Gastrocnemius medialis (tissue), 4 donors: ENCODE data around the gene CDH2.

ENCODE experiments used
- CTCF ChIP-seq, 5 experiments: fragments of 450-650 bp in 3 of 5; fragments of 200-600 bp in 2 of 5; sonication (generic) in 2 of 5; IDR thresholded peaks in 4 of 5; conservative IDR thresholded peaks in 1 of 5; 1 replicate in 4 of 5; 2 replicates in 1 of 5; pipeline ENCODE4 v1.5.1; 2016 to 2019; ENCODE audit warnings: antibody characterized with exemption in 5 of 5, mild to moderate bottlenecking in 3 of 5, moderate library complexity in 3 of 5
- POLR2A ChIP-seq, 2 donors: fragments of 450-650 bp; IDR thresholded peaks; one replicate each; pipeline ENCODE4 v1.6.1; 2017; ENCODE audit warnings: antibody characterized with exemption in 2 of 2, mild to moderate bottlenecking in 2 of 2, moderate library complexity in 2 of 2

DNA sequence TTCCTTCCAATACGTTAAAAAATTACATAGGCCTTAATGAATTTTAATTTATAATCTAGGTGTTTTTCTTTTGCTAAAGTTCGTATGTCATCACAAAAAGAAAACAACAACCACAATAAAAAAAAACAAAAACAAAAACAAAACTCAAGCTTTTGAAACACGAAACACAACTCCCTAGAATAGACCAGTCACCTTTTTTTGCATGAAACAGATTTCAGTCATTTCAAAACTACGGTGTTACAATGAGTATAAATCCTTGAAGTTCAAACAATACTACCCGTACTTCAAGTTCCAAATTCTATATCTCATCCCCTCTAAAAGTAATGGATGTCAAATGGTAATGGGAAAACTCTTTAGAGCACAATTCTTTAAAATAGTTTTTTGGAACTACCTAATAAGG, 142.4 kb downstream of the CDH2 start:
- TF ChIP-seq POLR2A (IDR thresholded peaks at IDR 0.05) (no peak), CTCF (IDR thresholded peaks at IDR 0.05 in 4 of 5, conservative IDR thresholded peaks at IDR 0.05 in 1 of 5) (no peak)
